HCT116 (cell line): ENCODE measurements around the gene COASY. TPM values are rescaled to one million over a fixed set of nuclear protein-coding genes. Genes with fewer than 3 reads are reported as not detected.

ENCODE experiments used
- ATAC-seq: fragments of 200-7000 bp; cut with Tn5 transposase; 2 replicates; pipeline ENCODE4 v1.9.1; 2020; ENCODE audit warnings: mild to moderate bottlenecking, moderate library complexity
- BruUV-seq: library from RNA; stranded (reverse); fragments of 400-500 nt; replicated peaks from 2 replicates; lab custom pipeline; 2021; lab: Mats Ljungman, UMichigan
- CTCF ChIA-PET: fragments of 300-600 bp; sonication (Branson Sonifier 250); formaldehyde crosslinking; loops from one replicate; lab custom pipeline; 2021; ENCODE audit warnings: antibody characterized with exemption; lab: Charles Lee
- POLR2A ChIA-PET: fragments of 300-600, 350-600 bp; sonication (Branson Sonifier 250); formaldehyde crosslinking; loops from one replicate; lab custom pipeline; 2021; ENCODE audit warnings: antibody characterized with exemption; lab: Charles Lee
- RAD21 ChIA-PET, 2 experiments: fragments of 300-600 bp; sonication (Branson Sonifier 250); formaldehyde crosslinking; loops; one replicate each; lab custom pipeline; 2023; ENCODE audit warnings: low total read pairs in 2 of 2; ENCODE audit not compliant: uncharacterized antibody in 2 of 2, unreplicated experiment in 2 of 2, low non-redundant PET in 1 of 2; lab: Charles Lee
- DNase-seq: peaks from one replicate; pipeline ENCODE4 v3.0.0-alpha.2; 2010; ENCODE audit warnings: low read depth, low spot score
- H2AFZ ChIP-seq: fragments of 200-600 bp; shearing (Covaris generic), sonication (generic); 2 replicates; pipeline ENCODE4 v1.6.1; 2017; ENCODE audit warnings: low read depth, mixed run types, mixed read lengths, antibody characterized with exemption, low read length; ENCODE audit not compliant: poor library complexity, severe bottlenecking
- H3K27ac ChIP-seq: 2 replicates; pipeline ENCODE4 v1.5.1; 2012; ENCODE audit warnings: low read depth, low read length
- H3K27me3 ChIP-seq: fragments of 200-600 bp; sonication (generic); 2 replicates; pipeline ENCODE4 v1.6.1; 2016; ENCODE audit warnings: mixed run types, low read length, mixed read lengths; ENCODE audit not compliant: insufficient read depth
- H3K36me3 ChIP-seq, 2 experiments: fragments of 200-500 bp in 1 of 2; fragments of 200-600 bp in 1 of 2; sonication (Bioruptor generic) in 1 of 2; sonication (generic) in 1 of 2; 2 replicates each; pipeline versions ENCODE4 v1.5.1 to v1.6.1; 2014 to 2016; ENCODE audit warnings: low read length in 2 of 2, inconsistent platforms in 1 of 2, mixed read lengths in 1 of 2, mixed run types in 1 of 2; ENCODE audit not compliant: insufficient read depth in 2 of 2, control insufficient read depth in 1 of 2
- H3K4me1 ChIP-seq, 2 experiments: fragments of 200-600 bp in 1 of 2; sonication (generic) in 1 of 2; 2 replicates each; pipeline versions ENCODE4 v1.5.1 to v1.6.1; 2012 to 2017; ENCODE audit warnings: low read length in 2 of 2, inconsistent platforms in 1 of 2, mild to moderate bottlenecking in 1 of 2, mixed read lengths in 1 of 2, mixed run types in 1 of 2, moderate library complexity in 1 of 2; ENCODE audit not compliant: insufficient read depth in 2 of 2, control insufficient read depth in 1 of 2
- H3K4me2 ChIP-seq: fragments of 200-600 bp; sonication (generic); 2 replicates; pipeline ENCODE4 v1.6.1; 2017; ENCODE audit warnings: mixed run types, low read length, mixed read lengths
- H3K4me3 ChIP-seq, 2 experiments: fragments of 200-600 bp in 1 of 2; sonication (generic) in 1 of 2; replicated peaks in 1 of 2; 2 replicates each; pipeline ENCODE4 v1.5.1; 2011 to 2016; ENCODE audit warnings: low read length in 2 of 2, control low read depth in 1 of 2, low read depth in 1 of 2, mild to moderate bottlenecking in 1 of 2, mixed read lengths in 1 of 2, mixed run types in 1 of 2
- H3K79me2 ChIP-seq: fragments of 200-600 bp; sonication (generic); 2 replicates; pipeline ENCODE4 v1.6.1; 2017; ENCODE audit warnings: mild to moderate bottlenecking, mixed run types, low read length, moderate library complexity, mixed read lengths; ENCODE audit not compliant: insufficient read depth
- H3K9ac ChIP-seq: fragments of 200-600 bp; sonication (generic); 2 replicates; pipeline ENCODE4 v1.6.1; 2016; ENCODE audit warnings: low read length, mixed read lengths
- H3K9me2 ChIP-seq: fragments of 200-600 bp; sonication (generic), shearing (Covaris generic); 2 replicates; pipeline ENCODE4 v1.6.1; 2017; ENCODE audit warnings: mixed run types, mild to moderate bottlenecking, moderate library complexity; ENCODE audit not compliant: insufficient read depth
- H3K9me3 ChIP-seq, 2 experiments: fragments of 200-500 bp in 1 of 2; fragments of 200-600 bp in 1 of 2; sonication (Bioruptor generic) in 1 of 2; sonication (generic) in 1 of 2; 2 replicates each; pipeline ENCODE4 v1.6.1; 2014 to 2017; ENCODE audit warnings: low read length in 2 of 2, mixed read lengths in 2 of 2, inconsistent platforms in 1 of 2, low read depth in 1 of 2, mild to moderate bottlenecking in 1 of 2, mixed run types in 1 of 2, moderate library complexity in 1 of 2; ENCODE audit not compliant: control insufficient read depth in 1 of 2, insufficient read depth in 1 of 2
- H4K20me1 ChIP-seq: fragments of 200-600 bp; sonication (generic), shearing (Covaris generic); 2 replicates; pipeline ENCODE4 v1.6.1; 2017; ENCODE audit warnings: mixed run types, mild to moderate bottlenecking, moderate library complexity; ENCODE audit not compliant: insufficient read depth
- CBX3 ChIP-seq: IDR thresholded peaks from 2 replicates; pipeline ENCODE4 v1.6.1; 2012; ENCODE audit warnings: low read depth
- CEBPB ChIP-seq: IDR thresholded peaks from 2 replicates; pipeline ENCODE4 v1.6.1; 2012; ENCODE audit warnings: low read depth
- CTCF ChIP-seq, 3 experiments: fragments of 200-600 bp in 1 of 3; sonication (generic) in 1 of 3; IDR thresholded peaks in 2 of 3; conservative IDR thresholded peaks in 1 of 3; 2 replicates each; pipeline ENCODE4 v1.5.1; 2012 to 2017; ENCODE audit warnings: low read depth in 2 of 3, low read length in 2 of 3, antibody characterized with exemption in 1 of 3, borderline replicate concordance in 1 of 3, control low read depth in 1 of 3, mild to moderate bottlenecking in 1 of 3, mixed read lengths in 1 of 3, mixed run types in 1 of 3, moderate library complexity in 1 of 3; ENCODE audit not compliant: insufficient read depth in 1 of 3
- EGR1 ChIP-seq: IDR thresholded peaks from 2 replicates; pipeline ENCODE4 v1.6.1; 2012; ENCODE audit warnings: low read depth
- ELF1 ChIP-seq: IDR thresholded peaks from 2 replicates; pipeline ENCODE4 v1.6.1; 2012; ENCODE audit warnings: low read depth, borderline replicate concordance
- EZH2 ChIP-seq: fragments of 200-600 bp; sonication (generic); IDR thresholded peaks from 2 replicates; pipeline ENCODE4 v1.6.1; 2017; ENCODE audit warnings: antibody characterized with exemption, mixed run types
- EZH2phosphoT487 ChIP-seq: fragments of 200-600 bp; IDR thresholded peaks from 2 replicates; pipeline ENCODE4 v1.6.1; 2018; ENCODE audit warnings: antibody characterized with exemption, borderline replicate concordance
- FOSL1 ChIP-seq: IDR thresholded peaks from 2 replicates; pipeline ENCODE4 v1.6.1; 2012; ENCODE audit warnings: low read depth
- POLR2A ChIP-seq: IDR thresholded peaks from 2 replicates; pipeline ENCODE4 v1.7.0; 2011; ENCODE audit warnings: borderline replicate concordance; ENCODE audit not compliant: insufficient read depth, insufficient read length; ENCODE audit errors: extremely low read depth
- POLR2AphosphoS5 ChIP-seq: IDR thresholded peaks from 2 replicates; pipeline ENCODE4 v1.6.1; 2011; ENCODE audit warnings: mild to moderate bottlenecking, low read depth, low read length, moderate library complexity
- REST ChIP-seq: IDR thresholded peaks from 2 replicates; pipeline ENCODE4 v1.6.1; 2012; ENCODE audit warnings: low read depth
- SIN3A ChIP-seq: IDR thresholded peaks from 2 replicates; pipeline ENCODE4 v1.6.1; 2012; ENCODE audit warnings: low read depth
- SP1 ChIP-seq: IDR thresholded peaks from 2 replicates; pipeline ENCODE4 v1.6.1; 2012; ENCODE audit warnings: low read depth
- SRF ChIP-seq: IDR thresholded peaks from 2 replicates; pipeline ENCODE4 v1.6.1; 2012; ENCODE audit warnings: low read depth
- TCF7L2 ChIP-seq: IDR thresholded peaks from 2 replicates; pipeline ENCODE4 v1.7.0; 2011; ENCODE audit warnings: borderline replicate concordance, inconsistent platforms; ENCODE audit not compliant: insufficient read depth, insufficient read length; ENCODE audit errors: extremely low read depth
- ZNF274 ChIP-seq: fragments of 200-500 bp; sonication (Bioruptor generic); IDR thresholded peaks from 2 replicates; pipeline ENCODE4 v1.6.1; 2014; ENCODE audit warnings: mild to moderate bottlenecking, low read depth, low read length, inconsistent platforms
- intact Hi-C: fragments of 100-400 bp; cut with micrococcal nuclease; formaldehyde crosslinking; loops from 2 replicates; pipeline ENCODE4 v1.10.0; 2022
- total RNA-seq: library from RNA; stranded (reverse); gene quantifications from one replicate; pipeline ENCODE4 v1.2.1, GENCODE V29; 2021; ENCODE audit not compliant: unreplicated experiment
- TF ChIP-seq, protein P1 (sequence below): IDR thresholded peaks from 2 replicates; pipeline ENCODE4 v1.6.1; 2011; ENCODE audit warnings: mild to moderate bottlenecking, low read length, moderate library complexity; ENCODE audit not compliant: insufficient replicate concordance; ENCODE audit errors: extremely low read depth
- TF ChIP-seq, protein P2 (sequence below): IDR thresholded peaks from 2 replicates; pipeline ENCODE4 v1.6.1; 2012

The COASY gene
- total RNA-seq, 1 experiment from 2014 or later = 137 TPM

GRCh38 chr17:42598905-42599304, 37.0 kb downstream of the COASY start:
- no peaks in the 10 kb centered on the region for H3K27me3 ChIP-seq
- no peak overlapping the region for H3K27ac ChIP-seq
- H2AFZ ChIP-seq = no peak overlapping the region
- DNase-seq (no peak), ATAC-seq (no peak)
- H4K20me1 ChIP-seq = no peaks in the 10 kb centered on the region
- CTCF ChIA-PET = interaction anchor here (1.7 to 3.6 kb wide), 2 partner anchors 20 to 82 kb away, joined by 4 to 17 read pairs; partner anchors contain the start of gene CCR10
- no peaks in the 10 kb centered on the region for H3K4me1 ChIP-seq
- RAD21 ChIA-PET = no interaction called here
- TF ChIP-seq SIN3A = no peak
- no peak for TF ChIP-seq FOSL1
- TF ChIP-seq EZH2 = no peak
- TF ChIP-seq POLR2A = no peak
- no peak for TF ChIP-seq EGR1
- TF ChIP-seq ELF1 = no peak
- TF ChIP-seq ZNF274 = no peak
- TF ChIP-seq SRF = no peak
- no peak for TF ChIP-seq TCF7L2
- TF ChIP-seq SP1 = no peak
- TF ChIP-seq CEBPB = no peak
- TF ChIP-seq POLR2AphosphoS5 = no peak
- TF ChIP-seq EZH2phosphoT487 = no peak
- TF ChIP-seq CTCF (IDR thresholded peaks at IDR 0.05 in 2 of 3, conservative IDR thresholded peaks at IDR 0.05 in 1 of 3; ENCODE audit: borderline replicate concordance in 1 of 3, insufficient read depth in 1 of 3, low read depth in 2 of 3, low read length in 2 of 3) = no peak
- TF ChIP-seq CBX3 = no peak
- TF ChIP-seq, protein P1, sequence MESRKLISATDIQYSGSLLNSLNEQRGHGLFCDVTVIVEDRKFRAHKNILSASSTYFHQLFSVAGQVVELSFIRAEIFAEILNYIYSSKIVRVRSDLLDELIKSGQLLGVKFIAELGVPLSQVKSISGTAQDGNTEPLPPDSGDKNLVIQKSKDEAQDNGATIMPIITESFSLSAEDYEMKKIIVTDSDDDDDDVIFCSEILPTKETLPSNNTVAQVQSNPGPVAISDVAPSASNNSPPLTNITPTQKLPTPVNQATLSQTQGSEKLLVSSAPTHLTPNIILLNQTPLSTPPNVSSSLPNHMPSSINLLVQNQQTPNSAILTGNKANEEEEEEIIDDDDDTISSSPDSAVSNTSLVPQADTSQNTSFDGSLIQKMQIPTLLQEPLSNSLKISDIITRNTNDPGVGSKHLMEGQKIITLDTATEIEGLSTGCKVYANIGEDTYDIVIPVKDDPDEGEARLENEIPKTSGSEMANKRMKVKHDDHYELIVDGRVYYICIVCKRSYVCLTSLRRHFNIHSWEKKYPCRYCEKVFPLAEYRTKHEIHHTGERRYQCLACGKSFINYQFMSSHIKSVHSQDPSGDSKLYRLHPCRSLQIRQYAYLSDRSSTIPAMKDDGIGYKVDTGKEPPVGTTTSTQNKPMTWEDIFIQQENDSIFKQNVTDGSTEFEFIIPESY = no peak
- no peak for TF ChIP-seq REST
- TF ChIP-seq, protein P2, sequence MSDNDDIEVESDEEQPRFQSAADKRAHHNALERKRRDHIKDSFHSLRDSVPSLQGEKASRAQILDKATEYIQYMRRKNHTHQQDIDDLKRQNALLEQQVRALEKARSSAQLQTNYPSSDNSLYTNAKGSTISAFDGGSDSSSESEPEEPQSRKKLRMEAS = no peak
- TF ChIP-seq, all 23 proteins: peak for 0
- intact Hi-C loops = no loop called here
- POLR2A ChIA-PET = no interaction called here
- H3K4me2 ChIP-seq = no peak overlapping the region
- no peaks in the 10 kb centered on the region for H3K9me3 ChIP-seq
- H3K36me3 ChIP-seq = no peaks in the 10 kb centered on the region
- H3K4me3 ChIP-seq = no peak overlapping the region
- no peaks in the 10 kb centered on the region for H3K9me2 ChIP-seq
- no TSS peak for BruUV-seq
- peaks cover 38% of the 10 kb centered on the region for H3K79me2 ChIP-seq
- no peak overlapping the region for H3K9ac ChIP-seq
